Measurements from ENCODE around the gene LCTL. TPM values are rescaled to one million over a fixed set of nuclear protein-coding genes. Genes with fewer than 3 reads are reported as not detected.

The LCTL gene
- total RNA-seq, 1 experiment from 2014 or later, result not detected

DNA sequence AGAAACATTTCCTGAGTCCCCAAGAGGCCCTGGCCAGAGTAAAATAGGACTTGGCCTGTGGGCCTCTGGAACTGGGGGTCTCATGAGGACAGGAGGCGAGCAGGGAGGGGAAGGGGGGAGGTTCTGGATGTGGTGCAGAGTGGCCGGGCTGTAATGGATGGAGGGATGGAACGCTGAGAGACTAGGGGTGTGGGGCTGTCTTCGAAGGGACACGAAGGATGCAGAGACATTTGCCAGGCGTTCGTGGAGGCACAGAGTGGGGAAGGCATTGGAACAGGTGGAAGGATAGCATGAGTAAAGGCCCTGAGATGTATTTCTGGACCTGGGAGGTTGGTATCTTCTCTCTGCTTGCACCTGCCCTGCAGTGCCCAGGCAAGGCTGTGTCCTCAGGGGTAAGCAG is 2.1 kb upstream of the LCTL start:
- ChIA-PET CTCF (interaction anchor here (0.7 kb wide), 1 partner anchor 36 kb away, joined by 3 read pairs; no protein-coding TSS in a partner anchor), POLR2A (interaction anchor here (0.5 to 0.6 kb wide), 2 partner anchors 332 to 960 kb away, joined by 3 read pairs; no protein-coding TSS in a partner anchor)
- TF ChIP-seq POLR2AphosphoS5 (IDR thresholded peaks at IDR 0.05; ENCODE audit: low read depth, low read length) (no peak), TCF7L2 (IDR thresholded peaks at IDR 0.05; ENCODE audit: low read depth, low read length) (no peak), SIN3A (IDR thresholded peaks at IDR 0.05; ENCODE audit: borderline replicate concordance, insufficient read depth, low read depth, low read length) (no peak)
- TF ChIP-seq, protein P1, sequence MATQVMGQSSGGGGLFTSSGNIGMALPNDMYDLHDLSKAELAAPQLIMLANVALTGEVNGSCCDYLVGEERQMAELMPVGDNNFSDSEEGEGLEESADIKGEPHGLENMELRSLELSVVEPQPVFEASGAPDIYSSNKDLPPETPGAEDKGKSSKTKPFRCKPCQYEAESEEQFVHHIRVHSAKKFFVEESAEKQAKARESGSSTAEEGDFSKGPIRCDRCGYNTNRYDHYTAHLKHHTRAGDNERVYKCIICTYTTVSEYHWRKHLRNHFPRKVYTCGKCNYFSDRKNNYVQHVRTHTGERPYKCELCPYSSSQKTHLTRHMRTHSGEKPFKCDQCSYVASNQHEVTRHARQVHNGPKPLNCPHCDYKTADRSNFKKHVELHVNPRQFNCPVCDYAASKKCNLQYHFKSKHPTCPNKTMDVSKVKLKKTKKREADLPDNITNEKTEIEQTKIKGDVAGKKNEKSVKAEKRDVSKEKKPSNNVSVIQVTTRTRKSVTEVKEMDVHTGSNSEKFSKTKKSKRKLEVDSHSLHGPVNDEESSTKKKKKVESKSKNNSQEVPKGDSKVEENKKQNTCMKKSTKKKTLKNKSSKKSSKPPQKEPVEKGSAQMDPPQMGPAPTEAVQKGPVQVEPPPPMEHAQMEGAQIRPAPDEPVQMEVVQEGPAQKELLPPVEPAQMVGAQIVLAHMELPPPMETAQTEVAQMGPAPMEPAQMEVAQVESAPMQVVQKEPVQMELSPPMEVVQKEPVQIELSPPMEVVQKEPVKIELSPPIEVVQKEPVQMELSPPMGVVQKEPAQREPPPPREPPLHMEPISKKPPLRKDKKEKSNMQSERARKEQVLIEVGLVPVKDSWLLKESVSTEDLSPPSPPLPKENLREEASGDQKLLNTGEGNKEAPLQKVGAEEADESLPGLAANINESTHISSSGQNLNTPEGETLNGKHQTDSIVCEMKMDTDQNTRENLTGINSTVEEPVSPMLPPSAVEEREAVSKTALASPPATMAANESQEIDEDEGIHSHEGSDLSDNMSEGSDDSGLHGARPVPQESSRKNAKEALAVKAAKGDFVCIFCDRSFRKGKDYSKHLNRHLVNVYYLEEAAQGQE (IDR thresholded peaks at IDR 0.05; ENCODE audit: insufficient read depth in 1 of 2, low read depth in 2 of 2, low read length in 1 of 2), result no peak
- TF ChIP-seq, protein P2, sequence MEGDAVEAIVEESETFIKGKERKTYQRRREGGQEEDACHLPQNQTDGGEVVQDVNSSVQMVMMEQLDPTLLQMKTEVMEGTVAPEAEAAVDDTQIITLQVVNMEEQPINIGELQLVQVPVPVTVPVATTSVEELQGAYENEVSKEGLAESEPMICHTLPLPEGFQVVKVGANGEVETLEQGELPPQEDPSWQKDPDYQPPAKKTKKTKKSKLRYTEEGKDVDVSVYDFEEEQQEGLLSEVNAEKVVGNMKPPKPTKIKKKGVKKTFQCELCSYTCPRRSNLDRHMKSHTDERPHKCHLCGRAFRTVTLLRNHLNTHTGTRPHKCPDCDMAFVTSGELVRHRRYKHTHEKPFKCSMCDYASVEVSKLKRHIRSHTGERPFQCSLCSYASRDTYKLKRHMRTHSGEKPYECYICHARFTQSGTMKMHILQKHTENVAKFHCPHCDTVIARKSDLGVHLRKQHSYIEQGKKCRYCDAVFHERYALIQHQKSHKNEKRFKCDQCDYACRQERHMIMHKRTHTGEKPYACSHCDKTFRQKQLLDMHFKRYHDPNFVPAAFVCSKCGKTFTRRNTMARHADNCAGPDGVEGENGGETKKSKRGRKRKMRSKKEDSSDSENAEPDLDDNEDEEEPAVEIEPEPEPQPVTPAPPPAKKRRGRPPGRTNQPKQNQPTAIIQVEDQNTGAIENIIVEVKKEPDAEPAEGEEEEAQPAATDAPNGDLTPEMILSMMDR (IDR thresholded peaks at IDR 0.05), result no peak
- DNase-seq (ENCODE audit: low read depth, low spot score), result no peak
- H3K36me3 ChIP-seq (ENCODE audit: control insufficient read depth, insufficient read depth, low read length), result no peaks in the 10 kb centered on the region
- no TSS peak for BruUV-seq (replicated peaks)
- no peaks in the 10 kb centered on the region for H3K9me3 ChIP-seq (ENCODE audit: control insufficient read depth, insufficient read depth, low read depth, low read length)
- no peaks in the 10 kb centered on the region for H3K27me3 ChIP-seq (ENCODE audit: control insufficient read depth, insufficient read depth, low read length)
- intact Hi-C loops (cut with micrococcal nuclease; ENCODE audit: unreplicated experiment), result no loop called here
- in situ Hi-C loops (cut with HindIII; ENCODE audit: low pct_unique_long_range_greater_than_20kb, low sequenced_read_pairs), result no loop called here
- peaks cover 7% of the 10 kb centered on the region; the same call in 1 of the 2 replicates for H3K4me1 ChIP-seq (ENCODE audit: control insufficient read depth, insufficient read depth, low read length)
- H3K4me3 ChIP-seq (ENCODE audit: low read depth in 2 of 2, low read length in 2 of 2), result no peak overlapping the region
- ATAC-seq, result no peak
- no peak overlapping the region for H3K27ac ChIP-seq (ENCODE audit: low read length)

DNA sequence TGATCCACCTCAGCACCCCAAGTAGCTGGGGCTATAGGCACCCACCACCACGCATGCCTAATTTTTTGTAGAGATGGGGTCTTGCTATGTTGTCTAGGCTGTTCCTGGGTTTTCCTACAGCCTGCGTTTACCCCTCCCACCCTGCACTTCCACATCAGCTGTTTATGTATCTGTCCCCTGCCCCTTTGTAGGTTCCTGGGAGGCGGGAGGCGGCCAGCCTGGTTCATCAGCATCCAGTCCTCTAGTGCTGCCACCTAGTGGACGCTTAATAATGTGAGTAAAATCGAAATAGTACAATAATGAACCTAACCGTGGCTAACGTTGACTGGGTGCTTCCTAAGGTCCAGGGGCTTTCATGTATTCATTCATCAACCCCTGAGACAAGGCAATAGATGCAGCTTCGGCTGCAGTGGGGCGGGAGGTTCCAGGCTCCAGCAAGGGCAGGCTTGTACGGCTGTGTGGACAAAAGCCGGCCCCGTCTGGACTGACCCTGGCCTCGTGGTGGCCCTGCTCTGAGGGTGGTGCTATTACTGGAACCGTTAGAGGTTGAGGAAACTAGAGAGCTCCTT is 1.2 kb upstream of the LCTL start:
- Histone ChIP-seq H3K27me3 (ENCODE audit: control insufficient read depth, insufficient read depth, low read length) (no peaks in the 10 kb centered on the region), H3K4me3 (ENCODE audit: low read depth in 2 of 2, low read length in 2 of 2) (peak overlapping the region in 1 of 2 experiments; percentile 16; a peak in 1 of 4 replicates), H3K27ac (ENCODE audit: low read length) (no peak overlapping the region), H3K4me1 (ENCODE audit: control insufficient read depth, insufficient read depth, low read length) (peaks cover 7% of the 10 kb centered on the region; the same call in 1 of the 2 replicates), H3K9me3 (ENCODE audit: control insufficient read depth, insufficient read depth, low read depth, low read length) (no peaks in the 10 kb centered on the region), H3K36me3 (ENCODE audit: control insufficient read depth, insufficient read depth, low read length) (no peaks in the 10 kb centered on the region)
- in situ Hi-C loops (cut with HindIII; ENCODE audit: low pct_unique_long_range_greater_than_20kb, low sequenced_read_pairs), result no loop called here
- ATAC-seq (peak; percentile 87), DNase-seq (ENCODE audit: low read depth, low spot score) (peak; percentile 38)
- no peak for TF ChIP-seq TCF7L2 (IDR thresholded peaks at IDR 0.05; ENCODE audit: low read depth, low read length)
- TF ChIP-seq, protein P2 (IDR thresholded peaks at IDR 0.05), result peak; percentile 89
- CTCF ChIA-PET, result interaction anchor here (0.7 to 1.7 kb wide), 4 partner anchors 35 to 271 kb away, joined by 3 to 13 read pairs (median 8); partner anchors contain the start of gene ZWILCH
- no TSS peak for BruUV-seq (replicated peaks)
- intact Hi-C loops (cut with micrococcal nuclease; ENCODE audit: unreplicated experiment), result no loop called here
- POLR2A ChIA-PET, result interaction anchor here (0.5 to 0.7 kb wide), 2 partner anchors 65 to 960 kb away, joined by 3 to 6 read pairs; no protein-coding TSS in a partner anchor
